ENCODE data around the gene RASGRP2.

GRCh38 chr11:64731601-64732000, 12.3 kb downstream of the RASGRP2 start:
- no peak for TF ChIP-seq CTCF (IDR thresholded peaks at IDR 0.05; ENCODE audit: low read depth, low read length)
- TF ChIP-seq EZH2phosphoT487 (IDR thresholded peaks at IDR 0.05; ENCODE audit: low read depth) = no peak
